ENCODE data around the gene PRAMEF13. TPM values are rescaled to one million over a fixed set of nuclear protein-coding genes. Genes with fewer than 3 reads are reported as not detected.
"Not testable (repeated sequence)": the region's sequence is repeated elsewhere in the genome, so short reads cannot be mapped to it uniquely, and the experiment has no call there.

The PRAMEF13 gene
- total RNA-seq, 1 donor from 2014 or later = not detected

GRCh38 chr1:13171548-13171947 is 29.7 kb downstream of the PRAMEF13 start, which contains the start of gene PRAMEF9:
Gene PRAMEF9 (plus strand): TSS chr1:13171848. CDS start chr1:13175281, 3,433 bp downstream.
- not testable (repeated sequence) for DNase-seq (ENCODE audit: low read depth)

DNA sequence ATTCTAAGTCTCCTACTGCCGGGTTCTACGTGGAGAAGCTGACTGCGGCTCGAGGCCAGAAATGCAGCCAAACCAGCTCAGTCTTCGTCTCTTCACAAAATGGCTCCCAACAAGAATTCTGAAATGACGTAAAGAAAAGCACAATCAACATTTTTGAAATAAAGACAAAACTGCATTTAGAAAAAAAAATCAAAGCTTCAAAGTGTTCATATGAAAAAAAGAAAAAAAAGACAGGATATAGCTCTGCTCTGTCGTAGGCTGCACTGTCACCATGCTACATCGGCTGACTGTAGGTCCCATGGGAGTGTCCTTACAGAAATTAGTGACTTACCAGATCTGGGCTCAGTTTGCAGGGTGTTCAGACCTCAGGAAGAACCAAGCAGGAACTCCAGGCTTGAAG is 35.7 kb downstream of the PRAMEF13 start, which contains the start of gene HNRNPCL4:
TSS of gene HNRNPCL4 (minus strand) at position 101 of the 400 bp plus-strand sequence. CDS start 164 bp downstream, outside the sequence.
- not testable (repeated sequence) for DNase-seq (ENCODE audit: low read depth)

- not testable (repeated sequence) for DNase-seq (ENCODE audit: low read depth)
These were observed 45.3 kb downstream of the PRAMEF13 start, which contains the start of gene PRAMEF26 for GRCh38 chr1:13155909-13156308. Gene PRAMEF26 (minus strand): TSS chr1:13156009. CDS start chr1:13153095, 2,914 bp downstream.

Other genes starting within 250 kb of the PRAMEF13 start
- not detected in 2 replicates for gene PRAMEF27, start 144.8 kb downstream of the PRAMEF13 start, total RNA-seq
- not detected in 2 replicates for gene HNRNPCL3, start 140.6 kb downstream of the PRAMEF13 start, total RNA-seq
- gene PRAMEF25, start 130.6 kb downstream of the PRAMEF13 start, total RNA-seq = not detected in 2 replicates
- gene HNRNPCL2, start 84.6 kb downstream of the PRAMEF13 start, total RNA-seq = not detected in 2 replicates
- gene PRAMEF26, start 45.4 kb downstream of the PRAMEF13 start, total RNA-seq = not detected in 2 replicates
- not detected in 2 replicates for gene HNRNPCL4, start 35.8 kb downstream of the PRAMEF13 start, total RNA-seq
- not detected in 2 replicates for gene PRAMEF9, start 29.6 kb downstream of the PRAMEF13 start, total RNA-seq
- not detected in 2 replicates for gene PRAMEF18, start 24.7 kb upstream of the PRAMEF13 start, total RNA-seq
- gene PRAMEF5, start 52.8 kb upstream of the PRAMEF13 start, total RNA-seq = not detected in 2 replicates
- not detected in 2 replicates for gene PRAMEF8, start 83.7 kb upstream of the PRAMEF13 start, total RNA-seq
- not detected in 2 replicates for gene PRAMEF33, start 102.1 kb upstream of the PRAMEF13 start, total RNA-seq
- not detected in 2 replicates for gene PRAMEF15, start 114.2 kb upstream of the PRAMEF13 start, total RNA-seq
- gene PRAMEF14, start 145.7 kb upstream of the PRAMEF13 start, total RNA-seq = not detected in 2 replicates
- gene PRAMEF19, start 170.5 kb upstream of the PRAMEF13 start, total RNA-seq = not detected in 2 replicates
- not detected in 2 replicates for gene PRAMEF17, start 188.2 kb upstream of the PRAMEF13 start, total RNA-seq
- not detected in 2 replicates for gene PRAMEF20, start 209.0 kb upstream of the PRAMEF13 start, total RNA-seq